Sigmoid colon (tissue), 4 donors: ENCODE measurements around the gene NR2C2.

Experiments used
- CTCF ChIP-seq, 4 experiments: fragments of 450-650 bp in 3 of 4; fragments of 200-600 bp in 1 of 4; IDR thresholded peaks; one replicate each; pipeline ENCODE4 v1.5.1; 2016 to 2019; ENCODE audit warnings: antibody characterized with exemption in 4 of 4, mild to moderate bottlenecking in 3 of 4, moderate library complexity in 2 of 4
- POLR2AphosphoS5 ChIP-seq, 4 donors: sonication (generic); formaldehyde crosslinking; IDR thresholded peaks; one replicate each; pipeline ENCODE4 v1.6.1; 2017; ENCODE audit warnings: antibody characterized with exemption in 4 of 4

GRCh38 chr3:15053541-15053940 is 106.2 kb downstream of the NR2C2 start:
- TF ChIP-seq CTCF (IDR thresholded peaks at IDR 0.05) (no peak), POLR2AphosphoS5 (IDR thresholded peaks at IDR 0.05) (no peak)
